ENCODE results near the gene ALOX15.

ALOX15 gene

GRCh38 chr17:4673986-4674684, 32.7 kb upstream of the ALOX15 start:
- TF ChIP-seq CTCF (IDR thresholded peaks at IDR 0.05), result no peak

- no peak for TF ChIP-seq CTCF (IDR thresholded peaks at IDR 0.05)
Observed at GRCh38 chr17:4673169-4673568, 31.7 kb upstream of the ALOX15 start.

GRCh38 chr17:4672751-4673150, 31.3 kb upstream of the ALOX15 start:
- no peak for TF ChIP-seq CTCF (IDR thresholded peaks at IDR 0.05)

GRCh38 chr17:4672055-4672630, 30.7 kb upstream of the ALOX15 start:
- no peak for TF ChIP-seq CTCF (IDR thresholded peaks at IDR 0.05)

- no peak for TF ChIP-seq CTCF (IDR thresholded peaks at IDR 0.05)
Observed at GRCh38 chr17:4667166-4667565, 25.7 kb upstream of the ALOX15 start.

GRCh38 chr17:4666296-4666695, 24.8 kb upstream of the ALOX15 start:
- TF ChIP-seq CTCF (IDR thresholded peaks at IDR 0.05), result no peak

- TF ChIP-seq CTCF (IDR thresholded peaks at IDR 0.05), result no peak
Observed at GRCh38 chr17:4665027-4665426, 23.5 kb upstream of the ALOX15 start.
